ENCODE measurements around the gene VPS35L. TPM values are rescaled to one million over a fixed set of nuclear protein-coding genes. Genes with fewer than 3 reads are reported as not detected.

The VPS35L gene
- total RNA-seq, 1 experiment from 2014 or later: 51.1 TPM

- Histone ChIP-seq H3K4me1 (ENCODE audit: insufficient read depth, low read length, poor library complexity, severe bottlenecking) (no peaks in the 10 kb centered on the region), H3K27ac (ENCODE audit: low read depth, low read length, poor library complexity, severe bottlenecking) (no peak overlapping the region), H3K27me3 (replicated peaks; ENCODE audit: insufficient read depth, low read depth, low read length, poor library complexity) (no peaks in the 10 kb centered on the region), H3K9me3 (ENCODE audit: low read depth, low read length, poor library complexity, severe bottlenecking) (no peaks in the 10 kb centered on the region), H3K4me3 (ENCODE audit: low read depth, low read length, poor library complexity, severe bottlenecking) (no peak overlapping the region), H3K36me3 (ENCODE audit: insufficient read depth, low read length, poor library complexity, severe bottlenecking) (no peaks in the 10 kb centered on the region)
- POLR2A ChIA-PET (ENCODE audit: low non-redundant PET): no interaction called here
- TF ChIP-seq EZH2 (IDR thresholded peaks at IDR 0.05; ENCODE audit: borderline replicate concordance, low read depth, low read length, poor library complexity, severe bottlenecking) (no peak), CTCF (conservative IDR thresholded peaks at IDR 0.05; ENCODE audit: low read depth, low read length) (no peak)
- intact Hi-C loops (cut with micrococcal nuclease; ENCODE audit: unreplicated experiment): no loop called here
- BruUV-seq (replicated peaks): no TSS peak
- CTCF ChIA-PET: no interaction called here
- DNase-seq (ENCODE audit: low spot score): no peak
Measured at GRCh38 chr16:19613834-19614233, 58.3 kb downstream of the VPS35L start.

DNA sequence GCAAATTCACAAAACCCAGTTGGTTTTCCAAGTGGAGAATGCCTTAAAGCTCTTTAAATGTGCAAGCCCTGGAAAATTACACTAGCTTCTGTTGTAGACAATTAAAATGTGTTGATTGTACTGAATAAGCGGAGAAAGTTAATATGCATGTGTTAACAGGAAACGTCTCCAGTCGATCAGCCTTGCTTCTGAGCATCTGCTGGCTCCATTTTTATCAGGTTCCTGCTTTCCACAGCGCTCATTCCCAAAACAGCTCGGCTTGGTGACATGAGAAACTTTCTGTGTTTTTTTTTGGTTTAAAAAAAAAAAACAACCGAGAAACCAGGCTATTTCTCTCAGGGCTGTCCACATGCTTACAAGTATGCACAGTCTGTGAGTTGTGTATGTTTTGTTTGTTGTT lies 60.7 kb downstream of the VPS35L start:
- TF ChIP-seq CTCF (conservative IDR thresholded peaks at IDR 0.05; ENCODE audit: low read depth, low read length) (no peak), EZH2 (IDR thresholded peaks at IDR 0.05; ENCODE audit: borderline replicate concordance, low read depth, low read length, poor library complexity, severe bottlenecking) (no peak)
- intact Hi-C loops (cut with micrococcal nuclease; ENCODE audit: unreplicated experiment): no loop called here
- no peaks in the 10 kb centered on the region for H3K9me3 ChIP-seq (ENCODE audit: low read depth, low read length, poor library complexity, severe bottlenecking)
- POLR2A ChIA-PET (ENCODE audit: low non-redundant PET): no interaction called here
- no peaks in the 10 kb centered on the region for H3K36me3 ChIP-seq (ENCODE audit: insufficient read depth, low read length, poor library complexity, severe bottlenecking)
- CTCF ChIA-PET: no interaction called here
- no peaks in the 10 kb centered on the region for H3K4me1 ChIP-seq (ENCODE audit: insufficient read depth, low read length, poor library complexity, severe bottlenecking)
- no peak for DNase-seq (ENCODE audit: low spot score)
- H3K27me3 ChIP-seq (replicated peaks; ENCODE audit: insufficient read depth, low read depth, low read length, poor library complexity): no peaks in the 10 kb centered on the region
- no peak overlapping the region for H3K27ac ChIP-seq (ENCODE audit: low read depth, low read length, poor library complexity, severe bottlenecking)
- no peak overlapping the region for H3K4me3 ChIP-seq (ENCODE audit: low read depth, low read length, poor library complexity, severe bottlenecking)
- no TSS peak for BruUV-seq (replicated peaks)

DNA sequence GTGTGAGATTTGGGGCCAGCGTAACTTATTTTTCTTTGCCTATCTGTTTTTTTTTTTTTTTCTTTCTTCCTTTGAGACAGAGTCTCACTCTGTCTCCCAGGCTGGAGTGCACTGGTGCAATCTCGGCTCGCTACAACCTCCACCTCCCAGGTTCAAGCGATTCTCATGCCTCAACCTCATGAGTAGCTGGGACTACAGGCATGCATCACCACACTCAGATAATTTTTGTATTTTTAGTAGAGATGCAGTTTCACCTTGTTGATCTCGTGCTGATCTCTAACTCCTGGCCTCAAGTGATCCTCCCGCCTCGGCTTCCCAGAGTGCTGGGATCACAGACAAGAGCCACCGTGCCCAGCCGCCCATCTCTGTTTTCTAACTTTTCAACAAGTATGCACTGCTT lies 63.4 kb downstream of the VPS35L start:
- no peaks in the 10 kb centered on the region for H3K4me1 ChIP-seq (ENCODE audit: insufficient read depth, low read length, poor library complexity, severe bottlenecking)
- intact Hi-C loops (cut with micrococcal nuclease; ENCODE audit: unreplicated experiment): no loop called here
- H3K36me3 ChIP-seq (ENCODE audit: insufficient read depth, low read length, poor library complexity, severe bottlenecking): no peaks in the 10 kb centered on the region
- ChIA-PET CTCF (no interaction called here), POLR2A (ENCODE audit: low non-redundant PET) (no interaction called here)
- BruUV-seq (replicated peaks): no TSS peak
- DNase-seq (ENCODE audit: low spot score): no peak
- no peak overlapping the region for H3K27ac ChIP-seq (ENCODE audit: low read depth, low read length, poor library complexity, severe bottlenecking)
- TF ChIP-seq CTCF (conservative IDR thresholded peaks at IDR 0.05; ENCODE audit: low read depth, low read length) (no peak), EZH2 (IDR thresholded peaks at IDR 0.05; ENCODE audit: borderline replicate concordance, low read depth, low read length, poor library complexity, severe bottlenecking) (no peak)
- no peaks in the 10 kb centered on the region for H3K27me3 ChIP-seq (replicated peaks; ENCODE audit: insufficient read depth, low read depth, low read length, poor library complexity)
- H3K9me3 ChIP-seq (ENCODE audit: low read depth, low read length, poor library complexity, severe bottlenecking): no peaks in the 10 kb centered on the region
- H3K4me3 ChIP-seq (ENCODE audit: low read depth, low read length, poor library complexity, severe bottlenecking): no peak overlapping the region

Measured in A673 (cell line).